Karpas-422 (cell line): ENCODE measurements around the gene HIP1. TPM values are rescaled to one million over a fixed set of nuclear protein-coding genes. Genes with fewer than 3 reads are reported as not detected.
"Not testable (repeated sequence)": the region's sequence is repeated elsewhere in the genome, so short reads cannot be mapped to it uniquely, and the experiment has no call there.

Experiments
- DNase-seq: peaks from one replicate; pipeline ENCODE4 v3.0.0-alpha.2; 2015
- H2AFZ ChIP-seq: fragments of 200-600 bp; sonication (generic); 2 replicates; pipeline ENCODE4 v1.6.1; 2014; ENCODE audit warnings: antibody characterized with exemption, low read length, mixed read lengths
- H3K27ac ChIP-seq: fragments of 200-600 bp; sonication (generic); 2 replicates; pipeline ENCODE4 v1.5.1; 2014; ENCODE audit warnings: mild to moderate bottlenecking, low read length, moderate library complexity
- H3K27me3 ChIP-seq: fragments of 200-600 bp; sonication (generic); 2 replicates; pipeline ENCODE4 v1.6.1; 2014; ENCODE audit warnings: low read length, mixed read lengths
- H3K36me3 ChIP-seq: fragments of 200-600 bp; sonication (generic); 2 replicates; pipeline ENCODE4 v1.6.1; 2014; ENCODE audit warnings: low read length, mixed read lengths; ENCODE audit not compliant: insufficient read depth
- H3K4me1 ChIP-seq: fragments of 200-600 bp; sonication (generic); 2 replicates; pipeline ENCODE4 v1.6.1; 2014; ENCODE audit warnings: mild to moderate bottlenecking, low read length, mixed read lengths
- H3K4me2 ChIP-seq: fragments of 200-600 bp; sonication (generic); 2 replicates; pipeline ENCODE4 v1.6.1; 2014; ENCODE audit warnings: low read length, low read depth, mild to moderate bottlenecking; ENCODE audit not compliant: poor library complexity, severe bottlenecking
- H3K4me3 ChIP-seq: fragments of 200-600 bp; sonication (generic); 2 replicates; pipeline ENCODE4 v1.5.1; 2014; ENCODE audit warnings: mild to moderate bottlenecking, antibody characterized with exemption, low read length, mixed read lengths
- H3K79me2 ChIP-seq: fragments of 200-600 bp; sonication (generic); 2 replicates; pipeline ENCODE4 v1.6.1; 2014; ENCODE audit warnings: mild to moderate bottlenecking, low read length, mixed read lengths
- H3K9ac ChIP-seq: fragments of 200-600 bp; sonication (generic); 2 replicates; pipeline ENCODE4 v1.6.0; 2014; ENCODE audit warnings: low read length
- H3K9me2 ChIP-seq: fragments of 200-600 bp; sonication (generic), shearing (Covaris generic); replicated peaks from 2 replicates; pipeline ENCODE4 v1.6.0; 2014; ENCODE audit warnings: mild to moderate bottlenecking, low read length, moderate library complexity; ENCODE audit not compliant: insufficient read depth
- H3K9me3 ChIP-seq: fragments of 300-700, 200-600 bp; sonication (generic); 2 replicates; pipeline ENCODE4 v1.6.1; 2014; ENCODE audit warnings: low read length, mixed read lengths
- H4K20me1 ChIP-seq: fragments of 200-600 bp; sonication (generic); 2 replicates; pipeline ENCODE4 v1.6.1; 2014; ENCODE audit warnings: mild to moderate bottlenecking, antibody characterized with exemption, low read length, low read depth; ENCODE audit not compliant: insufficient read depth
- total RNA-seq: library from RNA; depleted of rRNA; stranded (reverse); fragments of >200 nt; shearing (Covaris generic); gene quantifications from 2 replicates; pipeline ENCODE4 v1.2.3, GENCODE V29; 2014; ENCODE audit warnings: low replicate concordance

The HIP1 gene
- total RNA-seq, 1 experiment from 2014 or later = 0.34 TPM

DNA sequence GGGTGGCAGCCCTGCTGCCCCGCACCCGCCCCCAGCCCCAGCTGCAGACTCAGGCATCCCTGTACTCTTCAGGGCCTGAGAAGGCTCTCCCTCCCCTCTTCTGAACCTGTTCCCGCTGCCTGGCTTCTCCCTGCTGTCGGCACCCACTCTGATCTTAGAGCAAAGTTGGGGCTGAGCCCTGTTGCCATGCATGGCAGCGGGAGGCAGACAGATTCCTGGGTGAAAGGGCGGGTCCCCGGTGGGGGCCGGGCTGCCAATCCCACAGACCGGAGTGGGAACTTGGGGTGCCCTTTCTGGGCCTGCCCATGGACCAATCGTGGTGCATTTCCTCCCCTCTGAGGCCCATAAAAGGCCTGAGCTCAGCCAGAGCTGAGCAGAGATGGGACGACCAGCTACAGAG lies 165.9 kb downstream of the HIP1 start:
- H3K9ac ChIP-seq = no peak overlapping the region
- no peak overlapping the region for H3K4me2 ChIP-seq
- H4K20me1 ChIP-seq = no peaks in the 10 kb centered on the region
- no peaks in the 10 kb centered on the region for H3K9me2 ChIP-seq
- no peaks in the 10 kb centered on the region for H3K9me3 ChIP-seq
- H3K27ac ChIP-seq = no peak overlapping the region
- H2AFZ ChIP-seq = no peak overlapping the region
- no peak for DNase-seq
- no peaks in the 10 kb centered on the region for H3K27me3 ChIP-seq
- no peaks in the 10 kb centered on the region for H3K4me1 ChIP-seq
- H3K4me3 ChIP-seq = no peak overlapping the region
- no peaks in the 10 kb centered on the region for H3K79me2 ChIP-seq
- no peaks in the 10 kb centered on the region for H3K36me3 ChIP-seq

DNA sequence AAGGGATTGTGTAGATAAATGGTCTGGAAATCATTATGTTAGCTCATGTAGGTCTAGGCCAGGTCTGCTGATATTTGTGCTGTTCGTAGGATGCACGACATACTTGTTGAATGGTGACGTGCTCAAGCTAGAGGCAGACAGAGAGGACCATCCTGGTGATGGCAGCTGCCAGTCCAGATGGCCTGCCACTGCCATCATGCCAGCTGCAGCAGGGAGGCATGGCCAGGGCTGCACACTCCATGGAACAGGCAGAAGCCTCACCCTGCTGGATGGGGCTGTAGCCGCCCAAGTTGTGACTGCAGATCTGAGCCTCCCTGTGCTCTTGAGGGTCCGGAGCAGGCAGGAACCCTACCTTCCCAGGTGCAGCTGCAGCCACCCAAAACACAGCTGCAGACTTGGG lies 166.3 kb downstream of the HIP1 start:
- Histone ChIP-seq H3K27me3 (no peaks in the 10 kb centered on the region), H2AFZ (no peak overlapping the region), H3K79me2 (no peaks in the 10 kb centered on the region), H3K27ac (no peak overlapping the region), H4K20me1 (no peaks in the 10 kb centered on the region), H3K9me2 (no peaks in the 10 kb centered on the region), H3K9me3 (no peaks in the 10 kb centered on the region), H3K4me1 (no peaks in the 10 kb centered on the region), H3K4me3 (no peak overlapping the region), H3K9ac (no peak overlapping the region), H3K36me3 (no peaks in the 10 kb centered on the region), H3K4me2 (no peak overlapping the region)
- DNase-seq = no peak

DNA sequence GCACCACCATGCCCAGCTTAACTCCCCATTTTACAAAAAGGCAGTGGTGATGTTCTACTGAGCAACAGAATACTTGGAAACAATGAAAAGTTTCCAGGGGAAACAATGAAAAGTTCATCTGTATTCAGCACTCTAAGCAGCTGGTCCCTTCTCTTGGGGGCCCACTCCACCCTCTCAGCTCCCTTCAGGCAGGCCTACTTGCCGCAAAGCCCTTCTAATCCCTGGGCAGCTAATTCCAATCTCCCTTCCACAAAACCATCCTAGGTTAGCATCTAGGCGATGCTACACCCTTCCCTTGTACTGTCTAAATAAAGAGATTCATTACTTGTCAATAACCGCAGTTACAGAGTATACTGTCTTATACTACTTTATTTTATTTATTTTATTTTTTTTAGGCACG lies 167.5 kb downstream of the HIP1 start:
- Histone ChIP-seq H2AFZ (no peak overlapping the region), H3K79me2 (no peaks in the 10 kb centered on the region), H3K9me2 (no peaks in the 10 kb centered on the region), H3K9me3 (no peaks in the 10 kb centered on the region), H3K4me3 (no peak overlapping the region), H3K4me2 (no peak overlapping the region), H4K20me1 (no peaks in the 10 kb centered on the region), H3K9ac (no peak overlapping the region), H3K27ac (no peak overlapping the region), H3K4me1 (no peaks in the 10 kb centered on the region), H3K36me3 (no peaks in the 10 kb centered on the region), H3K27me3 (no peaks in the 10 kb centered on the region)
- no peak for DNase-seq

DNA sequence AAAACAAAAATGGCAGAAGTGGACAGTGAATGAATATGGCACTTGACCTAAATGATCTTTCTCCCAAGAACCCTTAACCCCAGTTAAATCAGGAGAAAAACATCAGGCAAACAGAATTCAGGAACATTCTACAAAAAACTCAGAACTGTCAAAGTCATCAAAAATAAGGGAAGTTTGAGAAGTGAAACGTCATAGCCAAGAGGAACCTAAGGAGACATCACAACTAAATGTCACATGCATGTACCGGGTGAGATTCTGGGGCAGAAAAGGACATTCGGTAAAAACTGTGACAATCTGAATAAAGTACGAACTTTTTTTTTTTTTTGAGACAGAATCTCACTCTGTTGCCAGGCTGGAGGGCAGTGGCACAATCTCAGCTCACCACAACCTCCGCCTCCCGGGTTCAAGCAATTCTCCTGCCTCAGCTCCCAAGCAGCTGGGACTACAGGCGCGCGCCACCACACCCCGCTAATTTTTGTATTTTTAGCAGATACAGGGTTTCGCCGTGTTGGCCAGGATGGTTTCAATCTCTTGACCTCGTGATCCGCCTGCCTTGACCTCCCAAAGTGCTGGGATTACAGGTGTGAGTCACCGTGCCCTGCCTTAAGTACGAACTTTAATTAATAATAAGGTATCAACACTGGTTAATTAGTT lies 169.0 kb downstream of the HIP1 start:
- not testable (repeated sequence) for H2AFZ ChIP-seq

DNA sequence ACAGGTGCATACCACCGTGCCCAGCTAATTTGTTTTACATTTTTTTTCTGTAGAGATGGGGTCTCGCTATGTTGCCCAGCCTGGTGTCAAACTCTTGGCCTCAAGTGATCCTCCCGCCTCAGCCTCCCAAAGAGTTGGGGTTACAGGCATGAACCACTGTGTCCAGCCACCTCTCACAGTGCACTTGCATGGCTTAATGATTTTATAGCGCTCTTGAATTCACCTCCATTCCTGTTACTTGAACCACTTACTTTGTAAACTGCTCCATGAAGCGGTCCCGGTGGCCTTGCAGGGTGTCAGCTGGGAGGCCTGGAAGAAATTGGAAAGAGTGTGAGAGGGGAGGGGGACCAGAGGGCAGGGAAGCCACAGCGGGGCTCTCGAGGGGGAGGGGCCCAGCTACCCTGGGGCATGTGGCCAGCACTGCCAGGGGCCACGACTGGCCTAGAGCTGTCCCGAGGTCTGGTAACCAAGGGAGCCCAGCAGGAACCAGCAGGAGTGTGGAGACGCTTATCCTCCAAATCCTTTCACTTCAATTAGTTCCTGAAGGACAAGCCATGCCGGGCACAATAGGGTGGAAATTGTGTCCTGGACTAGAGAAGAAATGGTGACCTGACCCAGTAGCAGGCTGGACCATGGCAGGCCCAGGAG lies 170.7 kb downstream of the HIP1 start:
- H3K9ac ChIP-seq = no peak overlapping the region

More for the DNA sequence above, 169.0 kb downstream of the HIP1 start:
- not testable (repeated sequence) for DNase-seq, H3K9me2 ChIP-seq, H3K4me3 ChIP-seq, H3K36me3 ChIP-seq, H3K79me2 ChIP-seq, H3K4me2 ChIP-seq, H3K9ac ChIP-seq, H3K4me1 ChIP-seq, H4K20me1 ChIP-seq, H3K27me3 ChIP-seq, H3K9me3 ChIP-seq, H3K27ac ChIP-seq

DNA sequence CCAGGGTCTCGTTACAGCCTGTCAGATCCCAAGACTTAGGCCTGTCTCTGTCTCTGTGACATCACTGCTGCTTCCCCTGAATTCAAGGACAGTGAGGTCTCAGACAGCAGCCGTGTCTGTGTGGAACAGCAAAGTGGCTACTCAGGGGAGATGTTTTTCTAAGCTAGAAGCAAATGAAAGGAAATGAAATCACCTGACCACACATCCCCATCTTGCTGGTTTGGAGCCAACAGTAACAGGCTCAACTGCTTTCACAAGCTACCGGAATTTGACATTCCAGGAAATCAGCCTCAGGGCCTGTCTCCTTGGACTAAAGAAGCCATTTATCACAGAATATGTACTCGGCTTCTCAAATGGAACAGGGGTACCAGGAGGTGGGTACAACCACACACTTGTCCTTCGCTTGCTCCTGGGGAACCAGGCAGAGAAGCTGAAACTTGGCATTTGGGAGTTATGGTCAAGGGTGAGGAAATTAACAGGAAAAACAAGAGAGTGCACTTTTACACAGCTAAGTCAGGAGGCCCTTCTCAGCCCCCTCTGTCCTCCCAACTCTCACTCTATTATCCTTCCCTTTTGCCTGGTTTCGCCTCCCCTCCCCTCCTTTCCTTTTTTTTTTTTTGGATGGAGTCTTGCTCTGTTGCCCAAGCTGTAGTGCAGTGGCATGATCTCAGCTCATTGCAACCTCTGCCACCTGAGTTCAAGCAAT lies 173.5 kb downstream of the HIP1 start:
- no peak for DNase-seq
- Histone ChIP-seq H3K4me2 (no peak overlapping the region), H3K9ac (no peak overlapping the region)

More for the DNA sequence above, 170.7 kb downstream of the HIP1 start:
- no peak overlapping the region for H3K4me3 ChIP-seq
- no peak overlapping the region for H3K27ac ChIP-seq
- no peak overlapping the region for H3K4me2 ChIP-seq
- H3K27me3 ChIP-seq = no peaks in the 10 kb centered on the region
- no peaks in the 10 kb centered on the region for H3K9me2 ChIP-seq
- H3K36me3 ChIP-seq = no peaks in the 10 kb centered on the region
- DNase-seq = no peak
- no peaks in the 10 kb centered on the region for H4K20me1 ChIP-seq
- no peaks in the 10 kb centered on the region for H3K79me2 ChIP-seq
- no peak overlapping the region for H2AFZ ChIP-seq
- H3K4me1 ChIP-seq = no peaks in the 10 kb centered on the region
- no peaks in the 10 kb centered on the region for H3K9me3 ChIP-seq

DNA sequence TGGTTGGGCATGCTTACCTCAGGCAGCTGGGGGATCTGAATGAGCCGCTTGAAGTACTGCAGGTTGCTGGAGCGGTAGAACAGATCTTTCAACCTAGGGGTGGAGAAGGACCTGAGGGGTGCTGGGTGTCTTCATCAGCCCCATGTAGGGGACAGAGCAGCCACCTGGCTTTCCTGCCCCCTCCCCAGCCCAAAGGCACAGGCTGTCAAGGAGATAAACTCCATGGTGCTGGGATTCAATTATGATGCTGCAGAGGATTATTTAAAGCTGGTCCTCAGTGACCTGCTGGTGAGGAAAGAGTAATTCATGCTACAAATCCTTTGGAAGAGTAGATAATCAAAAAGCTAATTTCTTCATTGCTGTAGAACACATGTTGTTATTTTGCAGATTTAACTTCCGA lies 175.6 kb downstream of the HIP1 start:
- Histone ChIP-seq H4K20me1 (no peaks in the 10 kb centered on the region), H3K4me2 (no peak overlapping the region), H3K36me3 (no peaks in the 10 kb centered on the region), H2AFZ (no peak overlapping the region), H3K9me3 (no peaks in the 10 kb centered on the region), H3K27ac (no peak overlapping the region), H3K9ac (no peak overlapping the region), H3K79me2 (no peaks in the 10 kb centered on the region), H3K9me2 (no peaks in the 10 kb centered on the region), H3K27me3 (no peaks in the 10 kb centered on the region), H3K4me1 (no peaks in the 10 kb centered on the region), H3K4me3 (no peak overlapping the region)
- DNase-seq = no peak

More for the DNA sequence above, 173.5 kb downstream of the HIP1 start:
- Histone ChIP-seq H3K4me1 (no peaks in the 10 kb centered on the region), H3K79me2 (no peaks in the 10 kb centered on the region), H3K4me3 (no peak overlapping the region), H3K9me3 (no peaks in the 10 kb centered on the region), H3K36me3 (no peaks in the 10 kb centered on the region), H4K20me1 (no peaks in the 10 kb centered on the region), H3K27me3 (no peaks in the 10 kb centered on the region), H3K9me2 (no peaks in the 10 kb centered on the region), H2AFZ (no peak overlapping the region), H3K27ac (no peak overlapping the region)

DNA sequence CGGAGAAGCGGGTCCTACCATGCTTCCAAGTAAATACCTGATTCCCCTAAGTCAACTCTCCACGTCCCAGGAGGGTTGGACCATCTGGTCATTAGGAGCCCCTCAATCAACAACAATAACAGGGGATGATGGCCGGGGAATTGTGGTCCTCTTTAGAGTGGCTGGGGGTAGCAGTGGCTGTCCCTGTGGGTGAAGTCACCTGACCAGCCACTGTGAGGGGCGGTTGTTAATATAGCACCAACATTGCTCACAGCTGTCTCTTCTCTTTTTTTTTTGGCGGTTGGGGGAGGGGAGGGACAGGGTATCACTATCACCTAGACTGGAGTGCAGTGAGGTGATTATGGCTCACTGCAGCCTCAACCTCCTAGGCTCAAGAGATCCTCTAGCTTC lies 178.8 kb downstream of the HIP1 start:
- Histone ChIP-seq H3K9ac (no peak overlapping the region), H3K79me2 (no peaks in the 10 kb centered on the region), H4K20me1 (no peaks in the 10 kb centered on the region), H3K4me2 (no peak overlapping the region), H3K27ac (no peak overlapping the region), H3K36me3 (no peaks in the 10 kb centered on the region), H3K9me3 (no peaks in the 10 kb centered on the region), H3K9me2 (no peaks in the 10 kb centered on the region), H3K27me3 (no peaks in the 10 kb centered on the region), H3K4me3 (no peak overlapping the region), H2AFZ (no peak overlapping the region), H3K4me1 (no peaks in the 10 kb centered on the region; the same call in 1 of the 2 replicates)
- no peak for DNase-seq
